Activated T-cell treated with anti-CD3 and anti-CD28 coated beads for 1 hour (primary cell): Measurements from ENCODE around the gene TIAM1.

Experiments
- DNase-seq: peaks from one replicate; pipeline ENCODE4 v3.0.0-alpha.2; 2020; ENCODE audit warnings: low read depth

TIAM1 gene

DNA sequence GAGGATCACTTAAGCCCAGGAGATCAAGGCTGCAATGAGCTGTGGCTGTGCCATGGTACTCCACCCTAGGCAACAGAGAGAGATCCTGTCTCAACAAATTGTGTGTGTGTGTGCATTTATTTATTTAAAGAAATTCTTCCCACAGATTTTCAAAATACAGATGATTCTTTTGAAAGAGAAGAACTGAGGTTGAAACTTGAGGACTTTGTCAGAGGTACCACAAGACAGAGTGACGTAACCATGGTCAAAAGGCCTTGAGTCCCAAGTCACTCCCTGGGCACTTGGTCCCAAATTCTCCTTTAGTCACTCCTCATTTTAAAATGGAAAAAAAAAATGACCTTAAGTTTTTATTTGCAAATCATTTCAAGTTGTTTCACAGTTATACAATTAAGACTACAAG lies 57.4 kb downstream of the TIAM1 start:
- DNase-seq = no peak

DNA sequence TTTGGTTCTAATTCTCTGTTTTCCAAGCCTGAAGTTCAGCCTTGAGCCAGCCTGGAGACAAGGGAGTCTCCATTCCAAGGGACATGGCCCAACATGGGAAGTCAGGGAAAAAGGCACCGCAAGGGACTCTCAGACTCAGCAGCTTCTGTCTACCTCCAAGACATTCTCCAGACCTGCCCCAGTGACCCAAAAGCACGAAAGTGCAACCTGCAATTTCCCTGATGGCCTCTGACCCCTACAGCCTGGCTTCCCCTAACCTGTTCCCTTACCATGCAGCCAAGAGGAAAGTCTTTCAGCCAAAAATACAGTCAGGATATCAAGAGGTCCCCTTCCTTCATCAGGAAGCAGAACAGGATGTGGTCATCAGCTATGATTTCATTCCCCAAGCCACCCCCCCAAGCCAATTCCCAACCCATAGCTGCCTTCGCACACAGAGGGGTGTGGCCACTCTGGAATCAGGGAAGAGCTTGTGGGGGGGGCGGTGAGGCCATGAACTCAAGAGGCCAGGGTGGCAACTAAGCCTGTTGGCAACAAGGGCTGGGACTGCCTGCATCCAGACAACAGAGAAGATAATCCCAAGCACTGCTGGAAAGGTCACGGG lies 59.2 kb downstream of the TIAM1 start:
- DNase-seq = no peak

DNA sequence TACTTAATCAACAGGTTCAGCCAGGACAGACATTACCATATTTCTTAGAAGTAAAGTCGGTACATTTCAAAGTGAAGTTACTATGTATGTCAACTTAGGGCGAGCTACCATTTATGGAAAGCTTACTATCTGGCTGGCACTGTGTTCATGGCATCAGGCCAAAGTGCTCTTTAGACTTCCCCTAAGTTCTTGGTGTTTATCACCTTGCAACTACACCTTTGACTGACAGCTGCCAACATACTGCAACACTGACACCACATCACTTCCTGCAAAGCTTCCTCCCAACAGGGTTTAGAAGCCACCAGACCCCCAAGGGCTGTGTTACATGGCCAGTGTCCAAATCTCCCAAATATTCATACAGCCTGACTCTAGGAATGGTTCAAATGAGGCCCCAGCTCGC lies 61.0 kb downstream of the TIAM1 start:
- DNase-seq = no peak

DNA sequence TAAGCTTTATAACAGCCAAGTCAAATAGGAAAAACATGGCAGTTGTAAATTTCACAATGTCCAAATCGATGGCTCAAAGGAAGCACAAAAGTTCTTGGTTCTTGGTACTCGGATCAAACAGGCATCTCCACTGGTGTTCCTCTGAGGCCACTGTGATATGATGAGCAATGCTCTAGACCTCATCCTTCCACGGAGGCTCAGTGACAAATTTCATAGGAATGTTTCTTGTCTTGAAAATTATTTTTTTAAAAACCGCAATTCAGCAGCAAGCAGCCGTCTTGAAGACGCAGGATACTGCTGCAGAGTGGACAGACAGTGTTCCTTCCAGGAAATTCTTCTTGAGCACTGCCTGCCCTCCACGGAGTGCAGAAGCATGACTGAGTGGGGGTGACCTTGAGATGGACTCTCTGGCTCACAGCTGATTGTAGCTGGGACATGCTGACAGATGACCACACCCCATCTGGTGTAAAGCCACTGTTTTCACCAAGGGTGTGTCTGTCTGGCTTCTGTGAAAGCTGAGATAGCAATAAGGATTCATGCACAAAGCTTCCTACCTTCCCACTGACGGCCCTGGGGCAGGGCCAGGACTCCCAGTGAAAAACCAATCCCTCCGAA lies 61.9 kb downstream of the TIAM1 start:
- no peak for DNase-seq

DNA sequence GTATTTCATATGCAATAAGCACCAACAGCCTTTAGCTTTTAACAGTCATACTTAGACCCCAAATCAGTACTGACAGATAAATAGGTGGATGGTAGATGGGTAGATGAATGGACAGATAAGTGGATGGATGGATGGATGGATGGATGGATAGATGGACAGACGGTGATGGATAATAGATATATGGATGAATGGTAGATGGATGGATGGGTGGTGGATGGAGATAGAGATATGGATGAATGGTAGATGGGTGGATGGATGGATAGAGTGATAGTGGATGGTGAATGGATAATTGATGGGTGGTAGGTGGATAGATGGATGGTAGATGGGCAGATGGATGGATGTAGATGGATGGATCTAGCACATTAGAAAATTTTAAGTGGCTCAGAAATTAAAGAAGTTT lies 62.5 kb downstream of the TIAM1 start:
- no peak for DNase-seq

DNA sequence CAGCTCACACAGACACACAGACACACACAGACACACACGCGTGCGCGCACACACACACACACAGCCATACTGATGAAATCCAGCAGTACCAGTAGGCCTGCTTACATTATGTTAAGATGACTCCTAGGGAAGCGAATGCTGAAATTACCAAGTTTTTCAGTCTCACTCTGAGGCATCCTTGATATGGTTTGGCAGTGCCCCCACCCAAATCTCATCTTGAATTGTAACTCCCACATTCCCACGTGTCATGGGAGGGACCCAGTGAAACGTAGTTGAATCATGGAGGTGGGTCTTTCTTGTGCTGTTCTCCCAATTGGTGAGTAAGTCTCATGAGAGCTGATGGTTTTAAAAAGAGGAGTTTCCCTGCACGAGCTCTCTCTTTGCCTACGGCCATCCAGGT lies 64.1 kb downstream of the TIAM1 start:
- DNase-seq = no peak

DNA sequence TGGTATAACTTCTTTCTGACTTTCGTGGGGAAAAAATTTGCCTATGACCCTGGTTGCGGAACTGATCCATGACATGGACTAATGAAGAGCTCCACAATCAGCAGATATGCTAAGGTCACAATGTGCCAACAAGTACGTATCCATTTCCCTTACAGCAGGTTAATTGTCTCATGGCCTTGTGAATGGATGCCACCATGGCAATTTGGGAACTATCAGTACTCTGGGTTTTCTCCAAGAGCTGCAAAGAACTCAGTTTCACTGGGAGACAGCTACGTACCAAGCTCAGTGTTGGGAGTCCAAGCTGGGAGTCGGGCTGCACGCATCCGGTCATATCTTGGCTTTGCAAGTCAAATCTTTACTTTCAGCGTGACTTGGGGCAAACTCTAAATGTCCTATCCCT lies 64.8 kb downstream of the TIAM1 start:
- no peak for DNase-seq

DNA sequence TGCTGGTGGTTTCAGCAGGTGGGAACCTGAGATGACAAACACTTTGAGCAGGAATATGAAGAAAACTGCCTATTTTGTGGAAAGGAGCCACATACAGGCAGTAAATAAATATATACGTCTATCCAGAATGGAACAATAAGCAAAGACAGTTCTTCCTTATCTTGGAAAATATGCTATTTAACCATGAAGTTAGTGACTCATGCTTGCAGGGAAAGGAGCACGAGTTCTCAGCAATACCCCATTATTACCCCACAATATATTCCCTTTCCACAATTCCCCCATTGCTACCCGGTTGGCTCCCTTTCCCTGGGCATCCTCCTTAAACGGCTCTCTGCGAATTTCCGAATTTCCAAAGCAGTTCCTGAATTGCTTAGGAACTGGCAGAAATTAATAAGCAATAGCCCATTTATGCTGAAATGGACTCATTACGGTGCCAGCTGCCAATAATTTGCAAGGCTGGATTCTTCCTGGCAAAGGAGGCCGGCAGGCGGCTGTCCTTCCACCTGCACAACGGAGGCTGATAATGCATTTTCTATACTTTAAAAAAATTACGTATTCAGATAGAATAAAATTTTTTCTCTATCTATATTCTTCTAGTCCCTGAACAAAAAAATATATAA lies 65.4 kb downstream of the TIAM1 start:
- no peak for DNase-seq

DNA sequence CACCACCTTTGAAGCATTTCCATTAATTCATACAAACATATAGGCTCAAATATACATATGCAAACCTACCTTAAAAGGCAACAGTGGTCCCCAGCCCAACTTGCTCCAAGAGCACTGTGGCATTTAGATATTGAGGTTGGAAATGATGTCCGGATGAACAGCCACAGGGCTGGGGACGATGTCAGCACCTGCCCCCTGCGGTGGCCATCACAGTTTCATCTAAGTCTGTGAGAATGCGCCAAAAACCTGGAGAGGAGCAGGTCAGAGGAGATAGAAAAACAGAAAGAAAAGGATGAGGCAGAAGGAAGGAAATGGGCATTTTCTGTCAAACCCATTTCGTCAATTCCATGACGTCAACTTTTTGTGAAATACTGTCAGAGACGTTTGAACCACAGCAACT lies 67.4 kb downstream of the TIAM1 start:
- no peak for DNase-seq

DNA sequence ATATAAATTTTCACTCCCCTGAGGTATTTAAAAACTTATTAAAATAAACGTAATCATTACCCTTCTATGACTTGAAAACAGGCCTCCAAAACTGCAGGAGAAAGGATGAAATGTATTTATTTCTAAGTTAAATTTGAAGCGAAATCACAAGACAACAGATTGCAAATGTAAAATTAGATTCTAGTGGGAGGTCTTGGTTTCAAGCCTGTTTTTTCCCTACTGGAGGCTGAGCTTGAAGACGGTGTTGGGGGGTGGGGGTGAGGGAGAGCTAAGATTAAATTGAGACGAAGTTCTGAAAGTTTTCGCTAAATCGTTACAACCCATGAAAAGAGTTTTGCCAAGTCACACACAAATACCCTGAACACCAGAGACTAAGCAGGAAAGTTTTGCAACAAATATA lies 68.2 kb downstream of the TIAM1 start:
- DNase-seq = no peak

DNA sequence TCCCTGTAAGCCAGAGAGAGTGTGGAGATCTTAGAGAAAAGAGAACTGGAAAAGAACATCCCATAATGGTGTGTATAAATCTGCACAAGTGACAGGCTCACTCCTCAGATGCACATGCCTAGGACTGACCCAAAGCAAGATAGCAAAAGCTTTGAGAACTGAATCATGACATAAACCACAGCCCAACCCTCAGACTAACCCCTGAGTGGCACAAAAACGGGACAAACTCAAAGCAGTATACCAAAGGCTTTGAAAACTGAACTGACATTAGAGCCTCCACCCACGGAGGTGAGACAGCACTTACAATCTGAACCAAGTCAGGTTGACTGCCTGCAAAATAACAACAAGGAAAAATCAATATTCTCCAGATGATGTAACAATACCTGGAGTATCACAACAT lies 70.8 kb downstream of the TIAM1 start:
- no peak for DNase-seq

DNA sequence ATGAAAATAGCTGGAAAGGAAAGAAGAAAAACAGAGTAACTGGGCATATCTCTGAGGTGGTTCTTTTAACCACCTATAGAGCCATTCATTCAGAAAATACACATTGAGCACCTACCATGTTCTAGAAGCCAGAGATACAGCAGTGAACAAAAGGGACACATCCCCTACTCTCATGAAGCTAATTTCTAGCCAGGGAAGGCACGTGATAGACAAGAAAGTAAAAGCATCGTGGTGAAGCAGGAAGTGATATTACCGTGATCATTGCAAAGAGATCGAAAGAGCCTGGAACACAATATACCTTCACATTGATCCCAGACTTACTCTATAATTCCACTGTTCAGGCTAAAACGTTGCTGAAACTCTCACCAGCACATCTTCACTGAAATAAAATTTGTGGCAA lies 76.0 kb downstream of the TIAM1 start:
- no peak for DNase-seq

DNA sequence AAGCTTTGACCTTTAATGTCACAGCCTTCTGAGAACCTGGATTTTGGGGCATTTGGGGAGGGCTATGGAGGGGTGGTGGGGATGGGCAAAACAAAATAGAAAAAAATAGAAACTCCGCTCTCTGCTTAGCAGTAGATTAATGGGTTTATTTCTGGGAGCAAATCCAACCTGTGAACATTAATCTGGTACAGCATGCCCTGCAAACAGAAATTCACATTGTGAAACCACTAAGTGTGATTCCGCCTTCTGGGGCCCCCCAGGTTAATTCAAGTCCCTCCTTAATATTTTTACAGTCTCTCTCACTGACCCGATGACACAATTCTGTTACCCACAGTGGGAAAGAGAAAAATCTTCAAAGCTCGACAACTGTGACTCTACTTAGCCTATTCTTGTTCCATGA lies 76.4 kb downstream of the TIAM1 start:
- DNase-seq = no peak

DNA sequence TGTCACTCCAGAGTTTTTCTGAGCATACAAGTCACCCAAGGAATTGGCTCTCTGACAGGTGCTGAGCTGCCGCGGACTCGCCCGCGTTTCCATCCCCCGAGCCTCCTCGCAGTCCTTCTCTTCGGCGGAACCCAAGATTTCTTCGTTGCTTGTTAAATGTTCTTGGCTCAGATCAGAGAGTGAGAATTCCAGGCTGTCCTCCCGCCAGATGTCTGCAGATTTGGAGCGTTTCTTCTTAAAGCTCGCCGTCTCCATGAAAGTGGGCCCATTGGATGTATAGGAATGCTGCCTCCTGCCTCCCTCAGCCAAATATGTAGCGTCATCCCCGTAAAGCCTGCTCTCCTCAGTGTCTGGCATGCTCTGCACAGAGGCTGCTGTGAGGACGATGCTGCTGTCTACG lies 77.8 kb downstream of the TIAM1 start:
- no peak for DNase-seq

DNA sequence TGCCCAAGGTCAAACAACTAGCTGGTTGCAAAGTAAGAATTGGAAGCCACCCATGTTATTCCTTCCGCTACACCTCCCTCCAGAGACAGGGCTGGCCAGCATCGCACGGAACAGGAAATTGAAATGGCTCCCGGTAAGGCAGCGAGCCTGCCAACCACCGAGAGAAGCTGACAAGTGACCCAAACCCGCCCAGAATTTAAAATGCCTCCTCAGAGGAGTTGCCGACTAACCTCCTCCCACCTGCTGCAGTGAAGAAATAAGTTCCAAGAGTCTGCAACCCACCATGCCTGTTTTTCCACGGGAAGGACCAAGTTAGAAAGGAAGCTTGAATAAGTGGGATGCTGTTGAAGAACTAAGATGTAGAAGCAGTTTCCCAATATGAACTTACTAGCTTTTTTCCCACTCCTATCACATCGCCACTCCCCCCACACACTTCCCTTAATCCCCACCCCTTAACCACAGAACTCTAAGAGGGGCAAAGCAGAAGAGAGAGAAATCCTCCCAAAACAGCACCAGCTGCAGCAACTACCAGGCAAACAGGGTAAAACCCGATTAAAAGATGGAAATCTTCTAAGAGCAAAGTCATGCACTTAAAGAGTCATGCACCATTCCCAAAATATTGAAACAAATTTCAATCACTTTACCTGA lies 78.6 kb downstream of the TIAM1 start:
- no peak for DNase-seq

DNA sequence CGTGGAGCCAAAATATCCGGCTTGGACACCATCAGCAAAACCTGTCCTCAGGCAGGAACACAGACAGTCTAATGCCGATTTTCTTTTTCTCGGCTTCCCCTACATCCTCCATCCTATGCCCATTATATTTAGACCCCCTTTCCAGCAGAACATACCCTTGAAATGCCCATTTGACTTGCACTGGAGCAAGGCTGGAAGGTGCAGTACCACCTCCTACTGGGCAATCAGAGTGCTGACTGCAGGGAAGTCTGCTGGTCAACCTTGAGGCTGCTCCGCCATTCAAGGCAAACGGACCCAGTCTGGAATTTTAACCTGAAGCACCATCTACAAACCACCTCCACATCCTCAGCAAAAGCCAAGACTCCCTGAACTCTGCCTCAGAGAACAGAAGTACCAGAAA lies 79.5 kb downstream of the TIAM1 start:
- no peak for DNase-seq

DNA sequence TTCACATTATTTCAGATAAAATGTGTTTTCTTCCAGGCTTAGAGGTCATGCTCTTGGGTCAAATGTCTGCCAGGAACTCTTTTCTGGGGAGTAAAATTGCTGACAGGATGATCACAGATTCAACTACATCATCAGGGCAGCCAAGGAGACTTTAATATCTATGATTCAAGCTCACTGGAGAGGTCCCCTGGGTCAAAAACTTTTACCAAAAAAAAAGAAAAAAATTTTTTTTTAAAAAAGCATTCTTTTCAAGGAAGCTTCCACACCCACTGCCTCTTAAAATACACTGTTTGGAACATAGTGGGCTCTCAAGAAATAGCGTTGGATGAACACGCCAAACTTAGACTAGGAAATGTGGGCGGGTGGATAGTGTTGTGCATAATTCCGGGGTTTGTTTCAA lies 81.3 kb downstream of the TIAM1 start:
- no peak for DNase-seq

DNA sequence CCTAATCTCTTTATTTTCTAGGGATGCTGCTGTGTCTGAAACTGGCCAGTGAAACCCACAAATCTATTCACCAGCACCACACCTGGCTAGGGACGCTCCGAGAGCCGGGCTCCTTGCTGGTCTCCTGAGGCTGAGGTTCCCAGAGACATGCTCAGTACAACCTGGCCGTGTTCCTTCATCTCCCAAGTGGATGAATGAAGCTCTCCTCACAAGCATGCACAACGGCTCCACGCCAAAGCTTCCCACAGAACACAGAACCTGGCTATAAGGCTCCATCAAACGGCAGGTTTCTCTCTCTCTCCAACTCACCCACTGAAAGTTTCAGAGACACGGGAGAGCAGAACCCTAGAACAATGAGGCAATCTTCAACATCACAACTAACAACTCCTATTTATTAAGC lies 82.3 kb downstream of the TIAM1 start:
- no peak for DNase-seq

DNA sequence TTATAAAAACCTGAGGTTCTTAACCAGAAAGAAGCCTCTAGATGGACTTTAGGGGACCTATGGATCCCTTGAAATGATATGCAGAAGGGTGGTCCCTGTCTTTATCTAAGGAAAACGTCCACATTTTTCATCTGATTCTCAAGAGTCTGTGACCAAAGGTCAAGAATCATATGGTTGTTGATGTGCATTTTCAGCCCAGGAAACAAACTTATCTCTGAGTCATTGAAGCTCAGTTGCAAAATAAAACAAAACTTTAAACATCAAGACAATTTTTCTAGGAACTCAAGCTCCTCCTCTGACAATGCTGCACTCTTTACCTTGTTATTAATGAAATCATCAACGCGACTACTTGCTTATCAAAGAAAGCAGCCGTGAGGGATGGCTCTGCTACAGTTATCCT lies 83.3 kb downstream of the TIAM1 start:
- DNase-seq = no peak

DNA sequence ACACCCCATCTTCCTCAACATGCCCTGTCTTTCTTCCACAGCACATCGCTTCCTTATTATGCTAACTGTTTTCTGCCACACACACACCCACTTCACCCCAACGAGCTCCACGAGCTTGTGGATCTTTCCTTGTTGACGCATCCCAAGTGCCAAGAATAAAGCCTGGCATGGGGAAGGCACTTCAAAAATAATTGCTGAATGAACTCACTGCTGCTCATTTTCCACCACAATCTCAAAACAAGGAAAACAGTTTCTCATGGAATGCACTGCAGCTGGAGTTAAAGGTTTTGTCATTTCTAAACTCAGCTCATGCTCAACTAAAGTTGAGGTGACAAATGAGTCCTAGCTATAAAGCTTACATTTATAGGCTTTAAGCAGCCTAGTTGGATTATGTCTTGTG lies 86.0 kb downstream of the TIAM1 start:
- DNase-seq = no peak

DNA sequence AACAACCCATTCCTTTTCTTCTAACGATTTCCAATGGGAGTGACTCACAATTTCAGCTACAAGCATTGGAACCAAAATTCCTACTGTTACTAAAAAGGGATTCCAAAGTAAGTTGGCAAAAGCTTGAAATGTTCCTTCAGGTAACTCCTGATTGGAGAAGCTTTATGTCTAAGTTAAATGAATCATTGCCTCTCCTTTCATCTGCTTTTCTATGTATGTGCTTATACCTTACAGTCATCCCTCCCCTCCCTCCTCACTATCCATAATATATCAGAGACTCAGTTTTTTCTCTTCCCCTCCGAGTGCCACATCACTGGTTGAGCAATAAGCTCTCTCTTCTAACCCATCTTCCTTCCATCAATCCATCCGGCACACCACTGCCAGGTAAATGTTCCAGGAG lies 86.8 kb downstream of the TIAM1 start:
- DNase-seq = no peak

DNA sequence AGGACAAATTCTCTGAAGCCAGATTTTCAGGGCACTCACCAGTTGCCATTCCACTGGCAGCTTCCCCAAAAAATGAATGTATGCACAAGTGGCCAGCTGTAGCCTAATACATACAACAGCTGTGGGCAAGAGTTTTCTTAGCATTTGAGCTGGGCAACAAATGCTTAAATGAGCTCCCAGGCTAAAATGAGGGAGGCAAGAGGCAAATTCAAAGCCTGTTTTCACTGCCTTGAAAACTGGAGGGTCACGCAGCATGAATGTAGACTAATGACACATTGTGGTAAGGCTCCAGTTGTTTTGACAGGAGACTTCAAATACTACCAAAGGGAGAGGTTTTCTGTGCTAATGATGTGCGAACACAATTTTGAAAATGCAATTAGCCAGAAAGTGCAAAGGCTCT lies 88.2 kb downstream of the TIAM1 start:
- no peak for DNase-seq

DNA sequence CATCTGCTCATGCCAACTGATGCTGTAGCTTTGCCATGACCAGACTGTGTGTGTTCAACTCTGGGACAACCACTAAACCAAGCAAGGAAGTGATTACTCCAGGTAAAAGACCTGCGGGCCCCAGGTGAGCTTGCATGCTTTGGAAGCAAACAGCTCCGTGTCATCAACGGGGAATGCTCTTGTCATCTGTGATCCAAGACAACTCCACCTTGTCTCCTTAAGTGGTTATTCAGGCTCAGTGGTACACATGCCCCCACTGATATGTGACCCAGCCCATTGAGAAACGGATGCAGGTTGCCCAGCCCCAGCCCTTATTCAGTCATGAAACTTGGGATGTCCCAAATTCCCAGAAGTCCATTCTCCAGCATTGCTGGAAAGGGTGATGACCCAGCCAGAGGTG lies 89.0 kb downstream of the TIAM1 start:
- no peak for DNase-seq

DNA sequence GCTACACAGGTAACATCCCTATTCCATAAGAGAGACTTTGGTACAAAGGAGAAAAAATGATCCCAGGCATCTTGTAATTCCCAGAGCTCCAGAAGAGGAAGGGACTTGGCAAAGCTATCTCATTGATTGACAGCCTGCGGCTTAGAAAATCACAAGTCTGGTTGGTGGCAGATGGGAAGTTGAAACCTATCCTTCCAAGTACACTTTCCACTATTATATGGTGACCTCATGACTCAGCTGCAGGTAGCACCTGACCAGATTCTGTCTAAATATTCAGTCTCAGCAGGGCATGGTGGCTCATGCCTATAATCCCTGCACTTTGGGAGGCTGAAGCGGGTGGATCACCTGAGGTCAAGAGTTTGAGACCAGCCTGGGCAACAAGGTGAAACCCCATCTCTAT lies 89.9 kb downstream of the TIAM1 start:
- no peak for DNase-seq
